Measurements from ENCODE around the gene BTN3A1. TPM values are rescaled to one million over a fixed set of nuclear protein-coding genes. Genes with fewer than 3 reads are reported as not detected.
"Not testable (repeated sequence)": the region's sequence is repeated elsewhere in the genome, so short reads cannot be mapped to it uniquely, and the experiment has no call there.

The BTN3A1 gene
- total RNA-seq, 1 donor from 2014 or later = 61.7 TPM

- H3K36me3 Mint-ChIP-seq (ENCODE audit: low read depth) = peaks cover 54% of the 10 kb centered on the region
- intact Hi-C loops (cut with micrococcal nuclease) = loop anchor here (1.0 to 2.0 kb wide), 4 partner anchors 15 to 75 kb away; partner anchors contain the start of gene BTN3A3
- ChIA-PET POLR2A (interaction anchor here (0.6 to 1.4 kb wide), 6 partner anchors 13 to 250 kb away, joined by 3 to 7 read pairs (median 4); partner anchors contain the start of genes BTN3A3 and HMGN4), CTCF (no interaction called here)
- DNase-seq (peak; percentile 49), ATAC-seq (ENCODE audit: low read depth) (peak; percentile 98)
- H3K9me3 Mint-ChIP-seq = no peaks in the 10 kb centered on the region
- TF ChIP-seq, protein P1, sequence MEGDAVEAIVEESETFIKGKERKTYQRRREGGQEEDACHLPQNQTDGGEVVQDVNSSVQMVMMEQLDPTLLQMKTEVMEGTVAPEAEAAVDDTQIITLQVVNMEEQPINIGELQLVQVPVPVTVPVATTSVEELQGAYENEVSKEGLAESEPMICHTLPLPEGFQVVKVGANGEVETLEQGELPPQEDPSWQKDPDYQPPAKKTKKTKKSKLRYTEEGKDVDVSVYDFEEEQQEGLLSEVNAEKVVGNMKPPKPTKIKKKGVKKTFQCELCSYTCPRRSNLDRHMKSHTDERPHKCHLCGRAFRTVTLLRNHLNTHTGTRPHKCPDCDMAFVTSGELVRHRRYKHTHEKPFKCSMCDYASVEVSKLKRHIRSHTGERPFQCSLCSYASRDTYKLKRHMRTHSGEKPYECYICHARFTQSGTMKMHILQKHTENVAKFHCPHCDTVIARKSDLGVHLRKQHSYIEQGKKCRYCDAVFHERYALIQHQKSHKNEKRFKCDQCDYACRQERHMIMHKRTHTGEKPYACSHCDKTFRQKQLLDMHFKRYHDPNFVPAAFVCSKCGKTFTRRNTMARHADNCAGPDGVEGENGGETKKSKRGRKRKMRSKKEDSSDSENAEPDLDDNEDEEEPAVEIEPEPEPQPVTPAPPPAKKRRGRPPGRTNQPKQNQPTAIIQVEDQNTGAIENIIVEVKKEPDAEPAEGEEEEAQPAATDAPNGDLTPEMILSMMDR (IDR thresholded peaks at IDR 0.05) = no peak
- no peaks in the 10 kb centered on the region for H3K27me3 Mint-ChIP-seq
- H3K27ac Mint-ChIP-seq = peak within 1 kb of the TSS; percentile 96
- H3K4me3 Mint-ChIP-seq = peak within 1 kb of the TSS; percentile 98
- H3K4me1 Mint-ChIP-seq = peaks cover 70% of the 10 kb centered on the region
These were observed 56.0 kb downstream of the BTN3A1 start, which contains the start of gene BTN2A1 for GRCh38 chr6:26457806-26458688. Gene BTN2A1 (plus strand): TSS chr6:26457955. CDS start chr6:26458637, 682 bp downstream.

DNA sequence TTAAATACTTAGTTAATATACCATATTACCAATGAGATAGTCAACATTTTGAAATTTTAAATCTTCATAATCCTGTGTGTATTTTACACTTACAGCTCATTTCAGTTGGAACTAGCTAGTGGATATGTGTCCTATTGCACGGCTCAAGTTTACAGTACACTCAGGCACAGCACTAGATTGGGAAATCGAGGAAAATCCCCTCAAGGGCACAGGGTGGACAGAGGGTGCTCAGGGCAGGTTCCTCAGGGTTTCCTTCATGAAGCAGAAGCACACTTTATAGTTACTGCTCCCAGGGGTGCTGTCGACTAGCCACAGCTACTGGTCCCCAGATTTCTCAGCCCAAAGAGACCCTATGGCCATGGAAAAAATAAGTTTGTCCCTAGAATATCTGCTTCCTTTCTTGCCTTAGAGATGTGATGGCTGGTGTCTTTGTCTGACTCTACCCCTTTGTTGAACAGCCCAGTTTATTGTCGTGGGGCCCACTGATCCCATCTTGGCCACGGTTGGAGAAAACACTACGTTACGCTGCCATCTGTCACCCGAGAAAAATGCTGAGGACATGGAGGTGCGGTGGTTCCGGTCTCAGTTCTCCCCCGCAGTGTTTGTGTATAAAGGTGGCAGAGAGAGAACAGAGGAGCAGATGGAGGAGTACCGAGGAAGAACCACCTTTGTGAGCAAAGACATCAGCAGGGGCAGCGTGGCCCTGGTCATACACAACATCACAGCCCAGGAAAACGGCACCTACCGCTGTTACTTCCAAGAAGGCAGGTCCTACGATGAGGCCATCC lies 57.1 kb downstream of the BTN3A1 start:
- CTCF ChIA-PET = no interaction called here

DNA sequence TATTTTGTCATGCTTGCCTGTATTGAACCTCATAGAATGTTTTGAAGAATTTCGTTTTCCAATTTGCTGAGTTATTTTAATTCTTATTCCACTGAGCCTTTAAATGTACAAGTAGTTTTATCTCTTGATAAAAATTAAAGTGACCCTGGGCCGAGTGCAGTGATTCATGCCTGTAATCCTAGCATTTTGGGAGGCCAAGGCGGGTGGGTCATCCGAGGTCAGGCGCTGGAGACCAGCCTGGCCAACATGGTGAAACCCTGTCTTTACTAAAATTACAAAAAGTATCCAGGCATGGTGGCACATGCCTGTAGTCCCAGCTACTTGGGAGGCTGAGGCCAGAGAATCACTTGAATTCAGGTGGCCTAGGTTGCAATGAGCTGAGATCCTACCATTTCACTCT lies 59.3 kb downstream of the BTN3A1 start:
- intact Hi-C loops (cut with micrococcal nuclease); H3K27ac Mint-ChIP-seq; H3K27me3 Mint-ChIP-seq; DNase-seq; ATAC-seq (ENCODE audit: low read depth); H3K9me3 Mint-ChIP-seq: not testable (repeated sequence)
- Mint-ChIP-seq H3K36me3 (ENCODE audit: low read depth) (peaks cover 80% of the 10 kb centered on the region), H3K4me1 (peaks cover 76% of the 10 kb centered on the region), H3K4me3 (peak overlapping the region; percentile 6)
- ChIA-PET POLR2A (interaction anchor here (0.6 to 2.6 kb wide), 2 partner anchors 13 to 66 kb away, joined by 3 to 11 read pairs; no protein-coding TSS in a partner anchor), CTCF (interaction anchor here (1.3 kb wide), 1 partner anchor 12 kb away, joined by 4 read pairs; no protein-coding TSS in a partner anchor)

More for the DNA sequence above, 57.1 kb downstream of the BTN3A1 start:
- Mint-ChIP-seq H3K27ac (peak overlapping the region; percentile 19), H3K36me3 (ENCODE audit: low read depth) (peaks cover 64% of the 10 kb centered on the region), H3K9me3 (no peaks in the 10 kb centered on the region), H3K4me1 (peaks cover 77% of the 10 kb centered on the region), H3K27me3 (no peaks in the 10 kb centered on the region), H3K4me3 (peak overlapping the region; percentile 65)
- no peak for ATAC-seq (ENCODE audit: low read depth)
- intact Hi-C loops (cut with micrococcal nuclease) = no loop called here
- POLR2A ChIA-PET = interaction anchor here (1.0 kb wide), 1 partner anchor 19 kb away, joined by 3 read pairs; no protein-coding TSS in a partner anchor
- TF ChIP-seq, protein P1 (IDR thresholded peaks at IDR 0.05) = no peak
- DNase-seq = no peak

GRCh38 chr6:26464014-26464413 lies 61.9 kb downstream of the BTN3A1 start:
- no peaks in the 10 kb centered on the region for H3K9me3 Mint-ChIP-seq
- intact Hi-C loops (cut with micrococcal nuclease) = no loop called here
- H3K4me3 Mint-ChIP-seq = no peak overlapping the region
- DNase-seq (no peak), ATAC-seq (ENCODE audit: low read depth) (no peak)
- H3K4me1 Mint-ChIP-seq = peaks cover 68% of the 10 kb centered on the region
- no peaks in the 10 kb centered on the region for H3K27me3 Mint-ChIP-seq
- H3K27ac Mint-ChIP-seq = peak overlapping the region; percentile 59
- TF ChIP-seq, protein P1 (IDR thresholded peaks at IDR 0.05) = no peak
- CTCF ChIA-PET = no interaction called here
- POLR2A ChIA-PET = interaction anchor here (1.1 to 1.5 kb wide), 2 partner anchors 9 to 68 kb away, joined by 3 to 5 read pairs; no protein-coding TSS in a partner anchor
- peaks cover 95% of the 10 kb centered on the region for H3K36me3 Mint-ChIP-seq (ENCODE audit: low read depth)

GRCh38 chr6:26464416-26465131 lies 62.5 kb downstream of the BTN3A1 start:
- no peaks in the 10 kb centered on the region for H3K27me3 Mint-ChIP-seq
- peaks cover 93% of the 10 kb centered on the region for H3K36me3 Mint-ChIP-seq (ENCODE audit: low read depth)
- CTCF ChIA-PET = no interaction called here
- TF ChIP-seq, protein P1 (IDR thresholded peaks at IDR 0.05) = no peak
- POLR2A ChIA-PET = interaction anchor here (0.6 to 1.5 kb wide), 3 partner anchors 9 to 68 kb away, joined by 3 to 5 read pairs (median 5); no protein-coding TSS in a partner anchor
- DNase-seq (no peak), ATAC-seq (ENCODE audit: low read depth) (no peak)
- peaks cover 65% of the 10 kb centered on the region for H3K4me1 Mint-ChIP-seq
- intact Hi-C loops (cut with micrococcal nuclease) = no loop called here
- H3K27ac Mint-ChIP-seq = peak overlapping the region; percentile 64
- H3K4me3 Mint-ChIP-seq = no peak overlapping the region
- no peaks in the 10 kb centered on the region for H3K9me3 Mint-ChIP-seq
